GM12864 (cell line): ENCODE measurements around the gene MREG.

Experiments
- DNase-seq: peaks from one replicate; pipeline ENCODE4 v3.0.0-alpha.2; 2011; ENCODE audit warnings: low read depth
- H3K4me3 ChIP-seq: 2 replicates; pipeline ENCODE4 v1.5.1; 2011; ENCODE audit warnings: mild to moderate bottlenecking, low read depth, low read length, control low read depth
- TF ChIP-seq, protein P1 (sequence below): IDR thresholded peaks from 2 replicates; pipeline ENCODE4 v1.5.1; 2011; ENCODE audit warnings: low read depth, mild to moderate bottlenecking, moderate library complexity, low read length, control low read depth, inconsistent platforms; ENCODE audit errors: missing control alignments

The MREG gene

DNA sequence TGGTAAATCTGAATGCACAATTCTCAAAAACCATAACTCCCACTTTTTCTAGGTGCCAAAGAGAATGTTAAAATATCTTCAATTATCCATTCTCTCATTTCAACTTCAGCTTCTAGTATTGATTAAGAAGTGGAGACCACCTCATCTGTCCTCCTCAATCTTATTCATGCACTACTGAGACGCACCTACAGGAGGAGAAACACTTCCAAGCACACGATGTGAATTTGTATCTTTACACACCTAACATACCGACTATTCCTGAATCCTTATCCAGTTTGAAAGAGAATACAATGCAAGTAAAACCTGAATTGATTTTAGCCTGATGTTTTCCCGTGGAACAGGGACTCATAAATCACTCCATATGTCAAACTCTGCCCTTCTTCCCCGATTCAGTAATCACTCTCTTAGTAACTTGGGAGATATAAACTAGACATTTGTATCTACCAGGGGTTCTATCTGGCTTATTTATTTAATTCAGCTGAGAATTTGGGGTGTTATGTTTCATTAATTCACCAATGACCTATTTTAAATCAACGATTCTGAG lies 101.0 kb downstream of the MREG start:
- H3K4me3 ChIP-seq: no peak overlapping the region
- TF ChIP-seq, protein P1, sequence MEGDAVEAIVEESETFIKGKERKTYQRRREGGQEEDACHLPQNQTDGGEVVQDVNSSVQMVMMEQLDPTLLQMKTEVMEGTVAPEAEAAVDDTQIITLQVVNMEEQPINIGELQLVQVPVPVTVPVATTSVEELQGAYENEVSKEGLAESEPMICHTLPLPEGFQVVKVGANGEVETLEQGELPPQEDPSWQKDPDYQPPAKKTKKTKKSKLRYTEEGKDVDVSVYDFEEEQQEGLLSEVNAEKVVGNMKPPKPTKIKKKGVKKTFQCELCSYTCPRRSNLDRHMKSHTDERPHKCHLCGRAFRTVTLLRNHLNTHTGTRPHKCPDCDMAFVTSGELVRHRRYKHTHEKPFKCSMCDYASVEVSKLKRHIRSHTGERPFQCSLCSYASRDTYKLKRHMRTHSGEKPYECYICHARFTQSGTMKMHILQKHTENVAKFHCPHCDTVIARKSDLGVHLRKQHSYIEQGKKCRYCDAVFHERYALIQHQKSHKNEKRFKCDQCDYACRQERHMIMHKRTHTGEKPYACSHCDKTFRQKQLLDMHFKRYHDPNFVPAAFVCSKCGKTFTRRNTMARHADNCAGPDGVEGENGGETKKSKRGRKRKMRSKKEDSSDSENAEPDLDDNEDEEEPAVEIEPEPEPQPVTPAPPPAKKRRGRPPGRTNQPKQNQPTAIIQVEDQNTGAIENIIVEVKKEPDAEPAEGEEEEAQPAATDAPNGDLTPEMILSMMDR: no peak
- no peak for DNase-seq

DNA sequence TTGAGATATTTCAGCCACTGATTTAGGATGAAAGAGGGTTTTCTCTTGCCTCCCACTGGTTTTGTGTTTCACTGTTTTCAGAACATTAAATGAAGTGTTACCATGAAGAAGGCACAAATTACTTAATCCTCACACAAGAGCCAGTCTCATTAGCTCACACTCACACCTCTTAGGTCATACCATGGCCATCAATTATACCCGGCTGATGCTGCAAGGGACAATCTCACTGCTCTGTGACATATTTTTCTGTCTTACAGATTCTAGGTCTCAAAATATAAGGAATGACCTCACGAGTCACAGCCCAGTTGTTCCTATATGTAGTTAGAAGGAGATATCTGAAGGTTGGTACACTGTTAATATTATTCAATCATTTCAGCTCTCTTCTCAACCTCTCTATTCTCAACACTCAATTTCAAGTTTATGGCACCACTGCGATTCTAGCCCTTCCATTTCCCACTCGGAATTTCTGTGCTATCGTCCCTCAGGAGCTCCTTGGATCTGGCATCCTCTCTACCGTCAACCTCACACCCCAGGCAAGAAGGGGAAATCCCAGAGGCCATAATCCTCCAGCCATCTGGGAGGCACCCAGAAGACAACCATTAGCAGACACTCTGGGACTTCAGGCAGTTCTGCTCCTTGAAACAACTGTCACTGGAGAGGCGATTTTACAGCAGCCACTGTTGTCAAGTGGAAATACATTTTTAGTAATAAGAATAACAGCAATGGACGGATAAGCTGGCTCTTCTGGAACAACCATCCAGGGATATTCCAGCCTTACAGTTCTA lies 101.9 kb downstream of the MREG start:
- no peak for DNase-seq
- TF ChIP-seq, protein P1: no peak
- H3K4me3 ChIP-seq: no peak overlapping the region

DNA sequence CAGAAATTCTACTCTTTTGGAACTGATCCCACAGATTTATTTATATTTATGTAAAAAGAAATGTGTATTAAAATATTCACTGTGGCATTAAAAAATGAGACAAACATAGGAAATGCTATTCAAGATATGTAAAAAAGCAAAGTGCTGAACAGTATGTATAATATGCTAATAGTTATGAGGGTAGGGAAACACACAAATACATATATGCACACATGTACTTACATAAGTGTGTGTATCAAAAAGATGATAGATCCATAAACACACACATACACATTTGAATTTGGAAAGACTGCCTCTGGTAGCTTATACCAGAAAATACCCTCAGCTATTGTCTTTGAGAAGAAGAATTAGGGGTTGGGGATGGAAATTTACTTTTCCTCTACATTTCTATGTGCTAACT lies 103.2 kb downstream of the MREG start:
- TF ChIP-seq, protein P1: no peak
- DNase-seq: no peak
- no peak overlapping the region for H3K4me3 ChIP-seq

DNA sequence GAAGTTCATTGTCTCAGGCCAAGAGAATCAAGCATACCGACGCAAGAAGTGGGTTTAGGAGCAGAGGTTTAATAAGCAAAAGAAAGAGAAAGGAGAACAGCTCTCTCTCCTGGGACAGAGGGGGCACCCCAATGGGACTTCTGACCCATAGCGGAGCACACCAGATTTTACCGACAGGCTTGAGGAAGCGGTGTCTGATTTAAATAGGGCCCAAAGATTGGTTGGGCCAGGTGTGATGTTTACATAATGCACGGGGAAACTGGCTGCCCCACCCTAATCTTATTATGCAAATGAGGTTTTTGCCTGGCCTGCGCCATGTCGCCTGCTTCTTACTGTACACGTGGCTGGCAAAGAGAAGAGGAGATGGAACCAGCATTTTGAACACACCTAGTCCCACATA lies 106.2 kb downstream of the MREG start:
- no peak overlapping the region for H3K4me3 ChIP-seq
- DNase-seq: no peak
- TF ChIP-seq, protein P1: no peak

DNA sequence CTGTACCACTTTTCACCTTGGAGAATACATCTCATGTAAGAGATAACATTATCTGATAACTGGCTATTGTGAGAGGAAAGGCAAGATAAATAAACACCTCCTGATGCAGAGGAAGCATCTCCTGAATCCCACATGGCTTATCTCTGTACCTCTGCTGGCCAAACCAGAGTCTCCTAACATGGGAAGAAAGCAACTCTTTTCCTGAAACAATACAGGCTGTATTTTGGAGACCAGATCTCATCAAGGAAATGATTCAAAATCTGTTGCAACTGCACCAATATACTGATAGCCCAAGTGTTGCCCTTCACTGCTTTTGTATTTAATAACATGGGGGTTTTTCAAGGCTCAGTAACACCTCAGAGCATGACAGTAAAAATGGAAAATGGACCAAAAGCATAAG lies 106.9 kb downstream of the MREG start:
- TF ChIP-seq, protein P1: no peak
- DNase-seq: no peak
- H3K4me3 ChIP-seq: no peak overlapping the region

DNA sequence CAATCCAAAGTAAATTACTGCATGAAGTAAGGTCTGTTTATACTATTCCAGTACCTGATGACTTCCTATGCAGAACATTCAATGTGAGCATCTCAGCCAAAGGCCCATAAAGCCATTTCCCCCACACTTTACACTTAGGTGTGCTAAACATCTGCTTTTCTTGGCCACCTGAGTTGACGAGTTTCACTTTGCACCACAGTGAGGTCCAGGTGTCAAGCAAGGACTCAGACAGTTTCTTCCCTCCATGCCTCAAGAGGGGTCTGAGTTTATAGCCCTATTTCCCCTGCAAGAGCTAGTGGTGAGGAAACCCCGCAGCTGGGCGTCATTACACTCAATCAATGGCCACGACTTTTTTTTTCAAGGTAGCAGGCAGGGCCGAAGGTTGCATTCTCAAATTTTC lies 107.7 kb downstream of the MREG start:
- TF ChIP-seq, protein P1: no peak
- no peak for DNase-seq
- no peak overlapping the region for H3K4me3 ChIP-seq

DNA sequence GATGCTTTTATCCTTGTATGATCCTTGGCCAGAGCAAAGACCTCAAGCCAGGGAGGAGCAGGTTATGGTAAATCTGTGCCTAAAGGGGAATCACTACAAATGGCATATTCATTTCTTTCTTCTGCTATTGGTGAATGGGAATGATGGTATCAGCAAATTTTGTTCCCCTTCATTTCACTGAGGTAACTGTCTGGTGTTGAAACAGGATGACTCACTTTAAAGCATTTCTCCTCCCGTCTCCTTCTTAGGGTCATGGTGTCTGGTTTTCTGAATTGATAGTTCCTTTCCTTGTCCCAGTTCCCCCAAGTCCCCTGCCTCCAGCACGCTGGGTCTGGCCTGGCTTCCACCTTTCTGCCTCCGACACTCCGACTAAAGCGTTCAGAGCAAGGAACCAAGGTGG lies 109.2 kb downstream of the MREG start:
- H3K4me3 ChIP-seq: no peak overlapping the region
- TF ChIP-seq, protein P1: no peak
- no peak for DNase-seq
